NCI-H446 (cell line): ENCODE data around the gene RNU5D-1.
"Not testable (repeated sequence)": the region's sequence is repeated elsewhere in the genome, so short reads cannot be mapped to it uniquely, and the experiment has no call there.

ENCODE experiments used
- DNase-seq, 2 experiments: peaks; one replicate each; lab custom pipeline; 2025; lab: John Stamatoyannopoulos, UW

The RNU5D-1 gene

GRCh38 chr1:44700573-44700972, 30.4 kb downstream of the RNU5D-1 start:
- DNase-seq = no peak

DNA sequence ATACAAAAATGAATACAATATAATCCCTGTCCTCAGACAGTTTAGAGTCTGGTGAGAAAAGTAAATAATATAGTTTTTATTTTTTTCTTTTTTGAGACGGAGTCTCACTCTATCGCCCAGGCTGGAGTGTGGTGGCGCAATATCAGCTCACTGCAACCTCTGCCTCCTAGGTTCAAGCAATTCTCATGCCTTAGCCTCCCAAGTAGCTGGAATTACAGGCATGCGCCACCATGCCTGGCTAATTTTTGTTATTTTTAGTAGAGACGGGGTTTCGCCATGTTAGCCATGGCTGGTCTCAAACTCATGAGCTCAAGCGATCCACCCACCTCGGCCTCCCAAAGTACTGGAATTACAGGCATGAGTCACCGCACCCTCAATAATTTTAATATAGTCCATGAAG, 31.6 kb downstream of the RNU5D-1 start:
- DNase-seq = not testable (repeated sequence)

- DNase-seq = no peak
Measured at GRCh38 chr1:44698138-44698537, 32.8 kb downstream of the RNU5D-1 start.

- DNase-seq = no peak
Measured at GRCh38 chr1:44696789-44697345, 34.1 kb downstream of the RNU5D-1 start.

DNA sequence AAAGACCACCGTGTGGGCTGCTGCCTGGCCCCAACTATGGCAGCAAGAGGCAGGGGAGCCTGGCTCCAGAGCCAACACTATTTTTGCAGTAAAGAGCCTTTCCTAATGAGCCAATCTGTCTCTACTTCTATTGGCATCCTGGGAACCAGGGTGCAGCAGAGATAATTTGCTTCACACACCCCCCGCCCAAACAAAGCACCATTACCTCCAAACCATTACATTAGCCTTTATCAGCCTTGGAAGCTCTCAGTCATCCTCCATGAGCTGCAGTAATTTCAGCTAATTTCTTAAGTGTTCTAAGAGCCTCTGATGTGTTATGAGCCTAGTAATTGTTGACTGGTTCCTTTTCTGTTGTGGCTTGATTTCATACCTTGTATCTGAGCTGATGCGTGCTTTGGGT, 34.9 kb downstream of the RNU5D-1 start:
- DNase-seq = no peak

- no peak for DNase-seq
Measured at GRCh38 chr1:44695671-44696070, 35.3 kb downstream of the RNU5D-1 start.

- DNase-seq = no peak
Measured at GRCh38 chr1:44694863-44695478, 36.0 kb downstream of the RNU5D-1 start.

GRCh38 chr1:44693900-44694299, 37.1 kb downstream of the RNU5D-1 start:
- DNase-seq = no peak

- no peak for DNase-seq
Measured at GRCh38 chr1:44693159-44693558, 37.8 kb downstream of the RNU5D-1 start.

DNA sequence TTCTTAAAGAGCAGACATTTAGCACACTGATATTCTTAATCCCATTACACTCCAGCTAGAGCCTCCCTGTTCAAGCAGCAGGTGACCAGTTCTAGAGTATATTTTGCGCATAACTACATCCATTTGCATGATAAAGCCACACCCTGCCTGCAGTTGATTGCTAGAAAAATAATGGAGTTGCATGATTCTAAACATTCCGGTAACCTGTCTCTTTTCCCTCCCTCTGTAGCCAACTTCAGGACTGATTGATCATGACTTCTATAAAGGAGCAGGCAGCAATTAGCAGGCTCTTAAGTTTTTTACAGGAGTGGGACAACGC, 41.6 kb downstream of the RNU5D-1 start:
- no peak for DNase-seq

- DNase-seq = no peak
Measured at GRCh38 chr1:44688760-44689446, 42.1 kb downstream of the RNU5D-1 start.

- no peak for DNase-seq
Measured at GRCh38 chr1:44685881-44686280, 45.1 kb downstream of the RNU5D-1 start.

GRCh38 chr1:44685218-44685617, 45.8 kb downstream of the RNU5D-1 start:
- DNase-seq = no peak

- no peak for DNase-seq
Measured at GRCh38 chr1:44684525-44684924, 46.4 kb downstream of the RNU5D-1 start.

GRCh38 chr1:44682883-44683265, 48.1 kb downstream of the RNU5D-1 start:
- no peak for DNase-seq

GRCh38 chr1:44681905-44682882, 48.8 kb downstream of the RNU5D-1 start:
- no peak for DNase-seq
